ENCODE results near the gene FAM89B.
A peak's percentile ranks its signal among the peaks of the same experiment; 100 is the strongest.

Gene FAM89B

DNA sequence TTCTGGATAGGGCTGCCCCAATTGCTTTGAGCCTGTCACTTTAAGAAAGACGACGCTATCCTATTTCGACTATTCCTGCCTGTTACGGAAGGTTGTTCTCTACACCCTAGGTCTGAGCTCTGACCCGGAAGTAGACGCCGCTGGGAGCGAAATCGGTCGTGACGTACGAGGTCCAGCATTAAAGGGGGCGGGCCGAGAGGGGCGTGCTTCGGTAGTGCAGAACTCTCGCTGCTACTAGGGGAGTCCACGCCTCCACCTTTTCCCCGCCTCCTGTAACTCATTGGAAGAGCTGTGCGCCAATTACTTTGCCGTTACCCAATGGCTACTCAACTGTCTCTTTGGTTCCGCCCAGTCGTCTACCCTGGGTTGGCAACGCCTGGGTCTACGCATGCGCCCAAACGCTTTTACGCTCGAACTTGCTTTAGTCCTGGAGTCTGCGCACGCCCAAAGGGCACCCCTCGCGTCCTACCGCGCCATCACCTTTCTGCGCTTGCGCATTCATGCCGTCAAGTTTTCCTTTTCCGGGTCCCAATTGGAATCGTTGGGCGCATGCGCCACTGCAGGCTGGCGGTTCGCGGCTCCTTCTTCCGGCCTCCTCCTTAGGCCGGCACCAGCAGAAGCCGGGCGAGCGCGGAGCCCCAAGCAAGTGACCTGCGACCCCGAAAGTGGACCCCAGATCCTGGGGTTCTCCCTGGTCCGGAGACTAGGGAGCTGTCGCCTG is 43.1 kb downstream of the FAM89B start, which contains the start of gene PCNX3:
Gene PCNX3, plus strand, starts transcription at position 548 of the 721 bp plus-strand sequence. CDS start 536 bp downstream, outside the sequence.
- H2BK5ac ChIP-seq (ENCODE audit: low read depth, low read length, poor library complexity), result peak within 1 kb of the TSS; percentile 92
- H3K36me3 ChIP-seq (ENCODE audit: control insufficient read depth in 1 of 2, insufficient read depth in 2 of 2, low read length in 2 of 2), result peaks cover 49 to 55% of the 10 kb centered on the region in 2 experiments
- H4K12ac ChIP-seq (ENCODE audit: low read depth, low read length), result peak within 1 kb of the TSS; percentile 85
- H2AFZ ChIP-seq (ENCODE audit: insufficient read depth, low read length, poor library complexity), result no peak within 1 kb of the TSS
- H3K79me1 ChIP-seq (ENCODE audit: low read length), result peaks cover 18% of the 10 kb centered on the region
- H3K4ac ChIP-seq (ENCODE audit: low read depth, low read length), result peak within 1 kb of the TSS; percentile 93
- H3K79me2 ChIP-seq (ENCODE audit: control insufficient read depth, insufficient read depth, low read length, poor library complexity), result peaks cover 25% of the 10 kb centered on the region
- H3K4me3 ChIP-seq (ENCODE audit: low read depth, low read length), result peak within 1 kb of the TSS; percentile 96
- peak; percentile 100 for DNase-seq
- peak within 1 kb of the TSS; percentile 95 for H4K91ac ChIP-seq (ENCODE audit: low read depth, low read length)
- H2BK120ac ChIP-seq (ENCODE audit: insufficient read depth, low read length, poor library complexity), result peak within 1 kb of the TSS; percentile 84
- WGBS (ENCODE audit: extremely low coverage, insufficient coverage, insufficient read length), result no CpG with 5 or more reads among the region's 55 CpGs
- peaks cover 28 to 33% of the 10 kb centered on the region in 2 experiments for H3K4me1 ChIP-seq (ENCODE audit: control insufficient read depth in 1 of 2, insufficient read depth in 2 of 2, low read length in 2 of 2)
- peak within 1 kb of the TSS; percentile 98 for H3K9ac ChIP-seq (ENCODE audit: low read length)
- peak within 1 kb of the TSS; percentile 87 for H3K18ac ChIP-seq (ENCODE audit: low read length)
- peak within 1 kb of the TSS; percentile 90 for H3K27ac ChIP-seq (ENCODE audit: low read depth, low read length)
- no peaks in the 10 kb centered on the region for H3K27me3 ChIP-seq (ENCODE audit: insufficient read depth, low read length)
- H2BK12ac ChIP-seq (ENCODE audit: low read length), result no peak within 1 kb of the TSS
- peaks cover 2% of the 10 kb centered on the region for H3K9me3 ChIP-seq (ENCODE audit: insufficient read depth, low read depth, low read length)
- no peak within 1 kb of the TSS for H3K23ac ChIP-seq (ENCODE audit: low read length)
- peak within 1 kb of the TSS; percentile 83 for H2AK5ac ChIP-seq (ENCODE audit: low read length)
- peak within 1 kb of the TSS; percentile 96 for H3K14ac ChIP-seq (ENCODE audit: low read length)
- H4K8ac ChIP-seq (ENCODE audit: low read depth, low read length), result peak within 1 kb of the TSS; percentile 93
- H3K4me2 ChIP-seq (ENCODE audit: low read length), result peak within 1 kb of the TSS; percentile 89

DNA sequence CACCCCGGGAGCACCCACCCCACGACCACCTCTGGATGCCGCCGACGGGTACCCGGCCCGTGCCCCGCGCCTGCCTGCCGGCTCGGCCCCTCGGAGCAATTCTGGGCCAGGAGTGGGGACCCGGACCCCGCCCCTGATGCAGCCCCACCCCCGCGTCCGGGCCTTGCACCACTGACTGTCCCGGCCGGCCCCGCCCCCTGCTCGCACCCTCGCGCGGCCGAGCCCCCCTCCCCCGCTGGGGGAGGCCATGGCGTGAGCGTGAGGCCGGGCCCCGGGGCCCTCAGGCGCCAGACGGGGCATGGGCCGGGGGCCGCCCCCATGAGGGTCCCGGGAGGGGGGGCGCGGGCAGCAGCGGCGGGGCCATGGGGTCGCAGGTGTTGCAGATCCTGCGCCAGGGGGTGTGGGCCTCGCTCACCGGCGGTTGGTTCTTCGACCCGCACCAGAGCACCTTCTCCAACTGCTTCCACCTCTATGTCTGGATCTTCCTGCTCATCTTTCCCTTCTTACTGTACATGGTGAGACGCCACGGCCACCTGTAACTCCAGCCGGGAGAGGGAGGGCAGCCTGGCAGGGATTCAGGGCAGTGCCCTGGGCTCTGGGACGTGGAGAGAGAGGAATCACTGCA is 43.7 kb downstream of the FAM89B start:
- H4K8ac ChIP-seq (ENCODE audit: low read depth, low read length), result peak overlapping the region; percentile 93
- no peak overlapping the region for H2BK12ac ChIP-seq (ENCODE audit: low read length)
- H3K18ac ChIP-seq (ENCODE audit: low read length), result peak overlapping the region; percentile 87
- peaks cover 28 to 31% of the 10 kb centered on the region in 2 experiments for H3K4me1 ChIP-seq (ENCODE audit: control insufficient read depth in 1 of 2, insufficient read depth in 2 of 2, low read length in 2 of 2)
- H3K4me3 ChIP-seq (ENCODE audit: low read depth, low read length), result peak overlapping the region; percentile 96
- H3K79me2 ChIP-seq (ENCODE audit: control insufficient read depth, insufficient read depth, low read length, poor library complexity), result peaks cover 25% of the 10 kb centered on the region
- peaks cover 2% of the 10 kb centered on the region for H3K9me3 ChIP-seq (ENCODE audit: insufficient read depth, low read depth, low read length)
- H4K12ac ChIP-seq (ENCODE audit: low read depth, low read length), result peak overlapping the region; percentile 85
- peak in 1 of 2 donors; percentile 16 for DNase-seq
- H3K79me1 ChIP-seq (ENCODE audit: low read length), result peaks cover 18% of the 10 kb centered on the region
- WGBS (ENCODE audit: extremely low coverage, insufficient coverage, insufficient read length), result no CpG with 5 or more reads among the region's 50 CpGs
- no peak overlapping the region for H3K23ac ChIP-seq (ENCODE audit: low read length)
- peak overlapping the region; percentile 90 for H3K27ac ChIP-seq (ENCODE audit: low read depth, low read length)
- peaks cover 50 to 57% of the 10 kb centered on the region in 2 experiments for H3K36me3 ChIP-seq (ENCODE audit: control insufficient read depth in 1 of 2, insufficient read depth in 2 of 2, low read length in 2 of 2)
- peak overlapping the region; percentile 93 for H3K4ac ChIP-seq (ENCODE audit: low read depth, low read length)
- H3K14ac ChIP-seq (ENCODE audit: low read length), result peak overlapping the region; percentile 94
- no peak overlapping the region for H2AFZ ChIP-seq (ENCODE audit: insufficient read depth, low read length, poor library complexity)
- peak overlapping the region; percentile 84 for H2BK120ac ChIP-seq (ENCODE audit: insufficient read depth, low read length, poor library complexity)
- peak overlapping the region; percentile 83 for H2AK5ac ChIP-seq (ENCODE audit: low read length)
- peak overlapping the region; percentile 89 for H3K4me2 ChIP-seq (ENCODE audit: low read length)
- H4K91ac ChIP-seq (ENCODE audit: low read depth, low read length), result peak overlapping the region; percentile 95
- no peaks in the 10 kb centered on the region for H3K27me3 ChIP-seq (ENCODE audit: insufficient read depth, low read length)
- H2BK5ac ChIP-seq (ENCODE audit: low read depth, low read length, poor library complexity), result peak overlapping the region; percentile 92
- H3K9ac ChIP-seq (ENCODE audit: low read length), result peak overlapping the region; percentile 98

DNA sequence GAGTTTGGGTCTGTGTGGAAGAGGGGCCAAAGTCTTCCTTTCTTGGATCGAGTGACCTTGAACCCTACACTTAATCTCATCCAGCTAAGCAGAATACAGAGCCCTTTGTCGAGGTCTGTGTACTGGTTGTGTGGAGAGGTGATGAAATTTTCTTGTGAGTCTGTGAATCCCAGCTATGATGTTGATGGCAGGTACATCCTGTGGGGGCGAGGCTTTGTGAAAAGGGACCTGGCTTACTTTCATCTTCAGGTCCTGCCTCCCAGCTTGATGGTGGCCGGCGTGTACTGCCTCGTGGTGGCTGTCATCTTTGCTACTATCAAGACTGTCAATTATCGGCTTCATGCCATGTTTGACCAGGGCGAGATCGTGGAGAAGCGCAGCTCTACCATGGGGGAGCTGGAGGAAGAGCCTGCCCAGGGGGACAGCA is 44.2 kb downstream of the FAM89B start:
- no peak overlapping the region for H2BK5ac ChIP-seq (ENCODE audit: low read depth, low read length, poor library complexity)
- peaks cover 56 to 58% of the 10 kb centered on the region in 2 experiments for H3K36me3 ChIP-seq (ENCODE audit: control insufficient read depth in 1 of 2, insufficient read depth in 2 of 2, low read length in 2 of 2)
- peak overlapping the region; percentile 96 for H3K4me3 ChIP-seq (ENCODE audit: low read depth, low read length)
- peak overlapping the region; percentile 93 for H3K4ac ChIP-seq (ENCODE audit: low read depth, low read length)
- no peak overlapping the region for H3K23ac ChIP-seq (ENCODE audit: low read length)
- no peaks in the 10 kb centered on the region for H3K27me3 ChIP-seq (ENCODE audit: insufficient read depth, low read length)
- H3K79me1 ChIP-seq (ENCODE audit: low read length), result peaks cover 16% of the 10 kb centered on the region
- peak overlapping the region; percentile 83 for H3K9ac ChIP-seq (ENCODE audit: low read length)
- H3K18ac ChIP-seq (ENCODE audit: low read length), result peak overlapping the region; percentile 67
- peak overlapping the region; percentile 89 for H3K4me2 ChIP-seq (ENCODE audit: low read length)
- H3K14ac ChIP-seq (ENCODE audit: low read length), result peak overlapping the region; percentile 51
- no peak overlapping the region for H2BK12ac ChIP-seq (ENCODE audit: low read length)
- no peak overlapping the region for H2BK120ac ChIP-seq (ENCODE audit: insufficient read depth, low read length, poor library complexity)
- H4K8ac ChIP-seq (ENCODE audit: low read depth, low read length), result peak overlapping the region; percentile 32
- H2AFZ ChIP-seq (ENCODE audit: insufficient read depth, low read length, poor library complexity), result no peak overlapping the region
- no peak overlapping the region for H4K91ac ChIP-seq (ENCODE audit: low read depth, low read length)
- H3K27ac ChIP-seq (ENCODE audit: low read depth, low read length), result peak overlapping the region; percentile 5
- DNase-seq, result no peak
- H2AK5ac ChIP-seq (ENCODE audit: low read length), result peak overlapping the region; percentile 49
- peaks cover 24 to 27% of the 10 kb centered on the region in 2 experiments for H3K4me1 ChIP-seq (ENCODE audit: control insufficient read depth in 1 of 2, insufficient read depth in 2 of 2, low read length in 2 of 2)
- H3K79me2 ChIP-seq (ENCODE audit: control insufficient read depth, insufficient read depth, low read length, poor library complexity), result peaks cover 25% of the 10 kb centered on the region
- H4K12ac ChIP-seq (ENCODE audit: low read depth, low read length), result peak overlapping the region; percentile 27
- peaks cover 2% of the 10 kb centered on the region for H3K9me3 ChIP-seq (ENCODE audit: insufficient read depth, low read depth, low read length)
- no CpG with 5 or more reads among the region's 10 CpGs for WGBS (ENCODE audit: extremely low coverage, insufficient coverage, insufficient read length)

DNA sequence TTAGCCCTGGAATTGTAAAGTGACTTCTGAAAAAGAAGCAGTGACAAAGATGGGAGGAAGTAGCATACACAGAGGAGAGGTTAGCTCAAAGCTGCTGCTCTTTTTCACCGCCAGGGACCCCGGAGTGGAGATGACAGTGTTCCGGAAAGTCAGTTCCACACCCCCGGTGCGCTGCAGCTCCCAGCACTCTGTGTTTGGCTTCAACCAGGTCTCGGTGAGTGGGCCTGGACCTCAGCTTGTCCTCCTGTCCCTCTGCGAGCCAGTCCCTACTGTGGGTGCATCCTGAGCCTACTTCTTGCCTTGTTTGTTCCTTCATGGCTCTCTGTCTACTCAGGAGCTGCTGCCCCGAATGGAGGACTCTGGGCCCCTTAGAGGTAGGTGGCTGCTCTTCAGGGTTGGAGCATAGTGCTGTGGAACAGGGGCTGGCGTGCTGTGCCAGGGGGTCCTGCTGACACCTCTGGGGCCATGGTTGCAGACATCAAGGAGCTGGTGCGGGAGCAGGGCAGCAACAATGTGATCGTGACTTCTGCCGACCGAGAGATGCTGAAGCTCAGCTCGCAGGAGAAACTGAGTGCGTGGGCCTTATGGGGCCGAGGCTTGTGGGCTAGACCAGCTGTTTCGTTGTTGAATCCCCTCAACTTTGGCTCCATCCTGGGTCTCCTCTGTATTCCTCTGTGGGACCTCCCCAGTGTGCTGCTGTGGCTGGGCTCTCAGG is 45.0 kb downstream of the FAM89B start:
- peaks cover 59% of the 10 kb centered on the region in 2 experiments for H3K36me3 ChIP-seq (ENCODE audit: control insufficient read depth in 1 of 2, insufficient read depth in 2 of 2, low read length in 2 of 2)
- H2BK12ac ChIP-seq (ENCODE audit: low read length), result no peak overlapping the region
- H4K91ac ChIP-seq (ENCODE audit: low read depth, low read length), result no peak overlapping the region
- H4K8ac ChIP-seq (ENCODE audit: low read depth, low read length), result no peak overlapping the region
- peaks cover 16% of the 10 kb centered on the region for H3K79me1 ChIP-seq (ENCODE audit: low read length)
- no peak overlapping the region for H2BK120ac ChIP-seq (ENCODE audit: insufficient read depth, low read length, poor library complexity)
- H3K79me2 ChIP-seq (ENCODE audit: control insufficient read depth, insufficient read depth, low read length, poor library complexity), result peaks cover 23% of the 10 kb centered on the region
- H3K4me3 ChIP-seq (ENCODE audit: low read depth, low read length), result no peak overlapping the region
- H3K18ac ChIP-seq (ENCODE audit: low read length), result no peak overlapping the region
- no peak overlapping the region for H3K23ac ChIP-seq (ENCODE audit: low read length)
- no peak overlapping the region for H3K27ac ChIP-seq (ENCODE audit: low read depth, low read length)
- no peak for DNase-seq
- peak overlapping the region; percentile 93 for H3K4ac ChIP-seq (ENCODE audit: low read depth, low read length)
- peaks cover 17 to 20% of the 10 kb centered on the region in 2 experiments for H3K4me1 ChIP-seq (ENCODE audit: control insufficient read depth in 1 of 2, insufficient read depth in 2 of 2, low read length in 2 of 2)
- no CpG with 5 or more reads among the region's 17 CpGs for WGBS (ENCODE audit: extremely low coverage, insufficient coverage, insufficient read length)
- H3K14ac ChIP-seq (ENCODE audit: low read length), result no peak overlapping the region
- H2AK5ac ChIP-seq (ENCODE audit: low read length), result no peak overlapping the region
- H4K12ac ChIP-seq (ENCODE audit: low read depth, low read length), result no peak overlapping the region
- no peaks in the 10 kb centered on the region for H3K27me3 ChIP-seq (ENCODE audit: insufficient read depth, low read length)
- no peak overlapping the region for H2BK5ac ChIP-seq (ENCODE audit: low read depth, low read length, poor library complexity)
- H3K9ac ChIP-seq (ENCODE audit: low read length), result no peak overlapping the region
- H3K9me3 ChIP-seq (ENCODE audit: insufficient read depth, low read depth, low read length), result peaks cover 2% of the 10 kb centered on the region
- H2AFZ ChIP-seq (ENCODE audit: insufficient read depth, low read length, poor library complexity), result no peak overlapping the region
- peak overlapping the region; percentile 2 for H3K4me2 ChIP-seq (ENCODE audit: low read length)

Data from trophoblast cell (in vitro differentiated cells and primary cell).